DND-41 (cell line): ENCODE results near the gene WDR53.
"Not testable (repeated sequence)": the region's sequence is repeated elsewhere in the genome, so short reads cannot be mapped to it uniquely, and the experiment has no call there.

Experiments
- ATAC-seq: fragments of 200-7000 bp; cut with Tn5 transposase; 3 replicates; pipeline ENCODE4 v1.9.1; 2021; ENCODE audit warnings: low read depth; ENCODE audit not compliant: insufficient read depth
- DNase-seq: peaks from one replicate; pipeline ENCODE4 v3.0.0-alpha.2; 2020
- H2AFZ ChIP-seq: 2 replicates; pipeline ENCODE4 v1.6.0; 2012; ENCODE audit warnings: low read depth, low read length
- H3K27ac ChIP-seq: 2 replicates; pipeline ENCODE4 v1.5.1; 2012; ENCODE audit warnings: low read length, inconsistent platforms
- H3K27me3 ChIP-seq: fragments of 200-600 bp; sonication (generic); 2 replicates; pipeline ENCODE4 v1.6.0; 2012; ENCODE audit warnings: low read length, mild to moderate bottlenecking, inconsistent platforms; ENCODE audit not compliant: insufficient read depth, poor library complexity
- H3K36me3 ChIP-seq: 2 replicates; pipeline ENCODE4 v1.5.1; 2012; ENCODE audit warnings: low read length, inconsistent platforms; ENCODE audit not compliant: insufficient read depth
- H3K4me1 ChIP-seq: 2 replicates; pipeline ENCODE4 v1.5.1; 2012; ENCODE audit warnings: mild to moderate bottlenecking, low read length; ENCODE audit not compliant: insufficient read depth
- H3K4me2 ChIP-seq: 2 replicates; pipeline ENCODE4 v1.6.0; 2012; ENCODE audit warnings: mild to moderate bottlenecking, moderate library complexity, low read length, inconsistent platforms; ENCODE audit not compliant: insufficient read depth
- H3K4me3 ChIP-seq, 2 experiments: fragments of 200-600 bp in 1 of 2; shearing (Covaris generic) in 1 of 2; 2 replicates each; pipeline ENCODE4 v1.5.1; 2012 to 2016; ENCODE audit warnings: inconsistent platforms in 2 of 2, low read length in 2 of 2, mild to moderate bottlenecking in 2 of 2, low read depth in 1 of 2, moderate library complexity in 1 of 2
- H3K79me2 ChIP-seq: 2 replicates; pipeline ENCODE4 v1.6.0; 2012; ENCODE audit warnings: low read length, inconsistent platforms; ENCODE audit not compliant: insufficient read depth
- H3K9ac ChIP-seq: 2 replicates; pipeline ENCODE4 v1.6.0; 2012; ENCODE audit warnings: low read depth, mild to moderate bottlenecking, inconsistent platforms, low read length, moderate library complexity
- H3K9me3 ChIP-seq: 2 replicates; pipeline ENCODE4 v1.5.1; 2012; ENCODE audit warnings: low read length, moderate library complexity, mild to moderate bottlenecking, inconsistent platforms; ENCODE audit not compliant: insufficient read depth, severe bottlenecking
- H4K20me1 ChIP-seq: 2 replicates; pipeline ENCODE4 v1.6.0; 2012; ENCODE audit warnings: low read length; ENCODE audit not compliant: insufficient read depth
- EZH2 ChIP-seq: IDR thresholded peaks from 3 replicates; pipeline ENCODE4 v1.6.1; 2012; ENCODE audit warnings: borderline replicate concordance, low read depth, mild to moderate bottlenecking, moderate library complexity, low read length, inconsistent platforms; ENCODE audit not compliant: severe bottlenecking
- TF ChIP-seq, protein P1 (sequence below): IDR thresholded peaks from 2 replicates; pipeline ENCODE4 v1.5.1; 2012; ENCODE audit warnings: borderline replicate concordance, low read length, moderate library complexity, mild to moderate bottlenecking; ENCODE audit not compliant: poor library complexity, severe bottlenecking; ENCODE audit errors: extremely low read depth

Gene WDR53

GRCh38 chr3:196552253-196552652 is 16.1 kb downstream of the WDR53 start:
- Histone ChIP-seq H3K27me3 (no peaks in the 10 kb centered on the region), H3K27ac (no peak overlapping the region), H3K4me1 (no peaks in the 10 kb centered on the region), H4K20me1 (no peaks in the 10 kb centered on the region), H2AFZ (no peak overlapping the region), H3K9me3 (peaks cover 18% of the 10 kb centered on the region), H3K79me2 (no peaks in the 10 kb centered on the region), H3K4me3 (no peak overlapping the region), H3K4me2 (no peak overlapping the region), H3K9ac (no peak overlapping the region), H3K36me3 (peaks cover 21% of the 10 kb centered on the region; the same call in 1 of the 2 replicates)
- DNase-seq (no peak), ATAC-seq (no peak)
- TF ChIP-seq EZH2 = no peak
- TF ChIP-seq, protein P1, sequence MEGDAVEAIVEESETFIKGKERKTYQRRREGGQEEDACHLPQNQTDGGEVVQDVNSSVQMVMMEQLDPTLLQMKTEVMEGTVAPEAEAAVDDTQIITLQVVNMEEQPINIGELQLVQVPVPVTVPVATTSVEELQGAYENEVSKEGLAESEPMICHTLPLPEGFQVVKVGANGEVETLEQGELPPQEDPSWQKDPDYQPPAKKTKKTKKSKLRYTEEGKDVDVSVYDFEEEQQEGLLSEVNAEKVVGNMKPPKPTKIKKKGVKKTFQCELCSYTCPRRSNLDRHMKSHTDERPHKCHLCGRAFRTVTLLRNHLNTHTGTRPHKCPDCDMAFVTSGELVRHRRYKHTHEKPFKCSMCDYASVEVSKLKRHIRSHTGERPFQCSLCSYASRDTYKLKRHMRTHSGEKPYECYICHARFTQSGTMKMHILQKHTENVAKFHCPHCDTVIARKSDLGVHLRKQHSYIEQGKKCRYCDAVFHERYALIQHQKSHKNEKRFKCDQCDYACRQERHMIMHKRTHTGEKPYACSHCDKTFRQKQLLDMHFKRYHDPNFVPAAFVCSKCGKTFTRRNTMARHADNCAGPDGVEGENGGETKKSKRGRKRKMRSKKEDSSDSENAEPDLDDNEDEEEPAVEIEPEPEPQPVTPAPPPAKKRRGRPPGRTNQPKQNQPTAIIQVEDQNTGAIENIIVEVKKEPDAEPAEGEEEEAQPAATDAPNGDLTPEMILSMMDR = no peak

- H3K27me3 ChIP-seq, H3K4me2 ChIP-seq, H3K4me3 ChIP-seq, H3K79me2 ChIP-seq, H2AFZ ChIP-seq, H3K27ac ChIP-seq, H3K4me1 ChIP-seq, H3K9ac ChIP-seq, DNase-seq, H4K20me1 ChIP-seq, ATAC-seq: not testable (repeated sequence)
- peaks cover 18% of the 10 kb centered on the region for H3K9me3 ChIP-seq
- H3K36me3 ChIP-seq = peaks cover 18% of the 10 kb centered on the region; the same call in 1 of the 2 replicates
Observed at GRCh38 chr3:196550172-196550571, 18.2 kb downstream of the WDR53 start.

DNA sequence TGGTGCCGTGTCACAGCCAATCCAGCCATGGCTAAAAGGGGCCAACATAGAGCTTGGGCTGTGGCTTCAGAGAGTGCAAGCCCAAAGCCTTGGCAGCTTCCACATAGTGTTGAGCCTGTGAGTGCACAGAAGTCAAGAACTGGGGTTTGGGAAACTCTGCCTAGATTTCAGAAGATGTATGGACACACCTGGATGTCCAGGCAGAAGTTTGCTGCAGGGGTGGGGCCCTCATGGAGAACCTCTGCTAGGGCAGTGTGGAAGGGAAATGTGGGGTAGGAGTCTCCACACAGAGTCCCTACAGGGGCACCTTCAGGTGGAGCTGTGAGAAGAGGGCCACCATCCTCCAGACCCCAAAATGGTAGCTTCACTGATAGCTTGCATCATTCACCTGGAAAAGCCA is 19.0 kb downstream of the WDR53 start:
- not testable (repeated sequence) for H3K9ac ChIP-seq, H3K27me3 ChIP-seq, H3K4me1 ChIP-seq, H2AFZ ChIP-seq, H3K79me2 ChIP-seq, H3K4me2 ChIP-seq, H3K36me3 ChIP-seq, H3K27ac ChIP-seq, ATAC-seq, H3K4me3 ChIP-seq, H4K20me1 ChIP-seq
- DNase-seq = peak; percentile 15
- peaks cover 18% of the 10 kb centered on the region for H3K9me3 ChIP-seq

- no peak overlapping the region for H2AFZ ChIP-seq
- H3K9me3 ChIP-seq = peaks cover 18% of the 10 kb centered on the region
- no peak for TF ChIP-seq EZH2
- TF ChIP-seq, protein P1 = no peak
- H3K36me3 ChIP-seq = no peaks in the 10 kb centered on the region
- H3K79me2 ChIP-seq = no peaks in the 10 kb centered on the region
- no peak overlapping the region for H3K4me2 ChIP-seq
- DNase-seq (no peak), ATAC-seq (no peak)
- H3K9ac ChIP-seq = no peak overlapping the region
- H3K27me3 ChIP-seq = no peaks in the 10 kb centered on the region
- no peak overlapping the region for H3K27ac ChIP-seq
- no peaks in the 10 kb centered on the region for H3K4me1 ChIP-seq
- no peak overlapping the region for H3K4me3 ChIP-seq
- no peaks in the 10 kb centered on the region for H4K20me1 ChIP-seq
Observed at GRCh38 chr3:196547067-196547466, 21.3 kb downstream of the WDR53 start.
